Smooth muscle cell (in vitro differentiated cells): ENCODE data around the gene TRIO. TPM values are rescaled to one million over a fixed set of nuclear protein-coding genes. Genes with fewer than 3 reads are reported as not detected.
A peak's percentile ranks its signal among the peaks of the same experiment; 100 is the strongest.

ENCODE experiments used
- DNase-seq: peaks from one replicate; lab custom pipeline; 2025; ENCODE audit not compliant: unreplicated experiment; lab: John Stamatoyannopoulos, UW
- H2AFZ ChIP-seq: fragments of 200-600 bp; sonication (generic); 2 replicates; pipeline ENCODE4 v1.6.0; 2016; ENCODE audit warnings: antibody characterized with exemption, low read depth, mild to moderate bottlenecking
- H3F3A ChIP-seq: fragments of 200-600 bp; sonication (generic); 2 replicates; pipeline ENCODE4 v1.6.0; 2017; ENCODE audit warnings: antibody characterized with exemption, low read depth
- H3K27ac ChIP-seq: fragments of 200-600 bp; sonication (generic); 2 replicates; pipeline ENCODE4 v1.5.1; 2016; ENCODE audit warnings: low read depth, mild to moderate bottlenecking
- H3K27me3 ChIP-seq: fragments of 200-600 bp; sonication (generic); 2 replicates; pipeline ENCODE4 v1.6.1; 2016; ENCODE audit warnings: low read depth, mild to moderate bottlenecking
- H3K36me3 ChIP-seq: fragments of 200-600 bp; sonication (generic); 2 replicates; pipeline ENCODE4 v1.5.1; 2016; ENCODE audit warnings: low read depth
- H3K4me1 ChIP-seq: fragments of 200-600 bp; sonication (generic); 2 replicates; pipeline ENCODE4 v1.5.1; 2016; ENCODE audit warnings: low read depth
- H3K4me2 ChIP-seq: fragments of 200-600 bp; sonication (generic); 2 replicates; pipeline ENCODE4 v1.6.0; 2016; ENCODE audit warnings: mild to moderate bottlenecking
- H3K4me3 ChIP-seq: fragments of 200-600 bp; sonication (generic); 2 replicates; pipeline ENCODE4 v1.5.1; 2016; ENCODE audit warnings: mild to moderate bottlenecking
- H3K79me2 ChIP-seq: fragments of 200-600 bp; sonication (generic); 2 replicates; pipeline ENCODE4 v1.6.0; 2016; ENCODE audit warnings: low read depth, mild to moderate bottlenecking
- H3K9ac ChIP-seq: fragments of 200-600 bp; sonication (generic); 2 replicates; pipeline ENCODE4 v1.6.0; 2016; ENCODE audit warnings: low read depth
- H3K9me3 ChIP-seq: fragments of 200-600 bp; sonication (generic); replicated peaks from 2 replicates; pipeline ENCODE4 v1.5.1; 2016; ENCODE audit warnings: low read depth
- H4K20me1 ChIP-seq: fragments of 200-600 bp; sonication (generic); 2 replicates; pipeline ENCODE4 v1.6.0; 2016; ENCODE audit warnings: low read depth
- CTCF ChIP-seq: fragments of 200-600 bp; sonication (generic); IDR thresholded peaks from 2 replicates; pipeline ENCODE4 v1.5.1; 2017; ENCODE audit warnings: borderline replicate concordance, mild to moderate bottlenecking, antibody characterized with exemption; ENCODE audit not compliant: insufficient read depth, poor library complexity, severe bottlenecking
- WGBS: methylation state at CpG from one replicate; pipeline ENCODE4 v1.1.7; 2016; ENCODE audit warnings: low lambda C conversion rate; 5-methylcytosine and 5-hydroxymethylcytosine counted together
- polyA plus RNA-seq: library from polyadenylated mRNA; unstranded; fragments of >200 nt; fragmentation: Nextera tagmentation; extraction: Ambion mirVana; gene quantifications from 2 replicates; pipeline ENCODE4 v1.2.1, GENCODE V29; 2016
- total RNA-seq: library from RNA; depleted of rRNA; stranded (reverse); fragments of >200 nt; gene quantifications from 2 replicates; pipeline ENCODE4 v1.2.3, GENCODE V29; 2014

The TRIO gene
- total and polyA plus RNA-seq, 2 experiments from 2014 or later, result 10.2 to 118 TPM

DNA sequence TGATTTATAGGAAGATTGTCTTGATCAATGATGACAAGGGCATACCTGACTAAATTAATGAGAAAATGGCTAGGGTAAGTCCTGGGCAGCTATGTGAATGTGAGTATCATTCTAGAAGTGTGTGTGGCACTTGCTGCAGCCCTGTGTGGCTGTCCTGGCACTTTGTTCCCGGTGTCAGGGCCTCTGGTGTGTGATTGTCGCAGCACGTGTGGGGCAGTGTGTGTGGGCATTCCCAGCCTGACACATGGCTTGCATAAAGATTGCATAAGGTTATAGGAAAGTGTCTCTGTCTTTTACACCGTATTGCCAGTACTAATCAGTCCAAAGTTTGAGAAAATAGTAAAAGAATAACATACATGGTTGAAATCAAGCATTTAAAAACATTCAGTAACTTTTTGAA is 74.4 kb downstream of the TRIO start:
- peak overlapping the region; percentile 9 for H3K4me2 ChIP-seq
- no peak for TF ChIP-seq CTCF
- H3K27ac ChIP-seq, result peak overlapping the region; percentile 85
- H4K20me1 ChIP-seq, result peaks cover 96% of the 10 kb centered on the region
- DNase-seq, result no peak
- 38% methylated on average over 4 of the region's 4 CpGs for WGBS
- peaks cover 50% of the 10 kb centered on the region for H3K4me1 ChIP-seq
- H3F3A ChIP-seq, result no peaks in the 10 kb centered on the region
- no peak overlapping the region for H3K4me3 ChIP-seq
- H3K27me3 ChIP-seq, result no peaks in the 10 kb centered on the region
- H2AFZ ChIP-seq, result no peak overlapping the region
- peaks cover 100% of the 10 kb centered on the region for H3K79me2 ChIP-seq
- H3K9me3 ChIP-seq, result no peaks in the 10 kb centered on the region
- H3K9ac ChIP-seq, result peak overlapping the region; percentile 40
- no peaks in the 10 kb centered on the region for H3K36me3 ChIP-seq

DNA sequence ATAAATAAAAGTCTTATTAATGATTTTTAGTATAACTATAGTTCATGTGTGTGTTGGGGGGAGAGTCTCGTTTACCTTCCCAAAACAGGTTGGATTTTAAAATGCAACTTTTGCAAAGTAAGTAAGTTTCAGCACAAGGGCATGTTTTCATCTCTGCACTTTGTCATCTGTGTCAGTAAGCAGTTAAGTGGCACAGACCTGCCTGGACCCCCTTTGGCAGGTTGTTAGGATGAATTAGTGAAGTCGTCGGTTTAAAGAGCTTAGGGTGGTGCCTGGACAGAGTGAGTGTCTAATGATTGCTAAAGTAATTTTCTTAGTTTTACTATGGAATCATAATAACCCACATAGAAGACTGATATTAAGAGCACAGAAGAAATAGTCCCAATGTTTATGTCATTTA is 74.9 kb downstream of the TRIO start:
- DNase-seq, result no peak
- Histone ChIP-seq H3K4me1 (peaks cover 50% of the 10 kb centered on the region), H3F3A (no peaks in the 10 kb centered on the region), H3K27me3 (no peaks in the 10 kb centered on the region), H3K4me2 (no peak overlapping the region), H3K4me3 (no peak overlapping the region), H3K36me3 (no peaks in the 10 kb centered on the region), H4K20me1 (peaks cover 96% of the 10 kb centered on the region), H3K9me3 (no peaks in the 10 kb centered on the region), H2AFZ (no peak overlapping the region), H3K9ac (no peak overlapping the region), H3K27ac (peak overlapping the region; percentile 85), H3K79me2 (peaks cover 100% of the 10 kb centered on the region)
- TF ChIP-seq CTCF, result no peak
- 72% methylated on average over 3 of the region's 3 CpGs for WGBS

DNA sequence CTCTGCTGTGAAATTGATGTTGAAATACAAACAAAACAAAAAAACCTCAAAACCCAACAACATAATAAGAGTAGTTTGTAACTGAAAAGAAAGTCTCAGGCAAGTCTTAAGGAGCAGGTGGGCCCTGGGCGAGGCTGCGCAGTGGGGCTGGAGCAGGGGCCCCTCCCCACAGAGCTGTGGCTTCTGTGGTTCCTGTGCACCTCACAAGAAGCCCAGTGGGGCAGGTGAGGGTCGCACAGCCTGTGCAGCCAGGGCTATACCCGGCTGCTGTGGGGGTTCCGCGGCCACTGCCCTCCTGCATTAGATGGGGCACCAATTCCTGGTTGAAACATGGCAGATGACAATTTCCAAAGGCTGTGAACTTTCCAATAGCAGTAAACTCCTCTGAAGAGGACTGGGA is 75.3 kb downstream of the TRIO start:
- DNase-seq, result no peak
- Histone ChIP-seq H3K36me3 (no peaks in the 10 kb centered on the region), H3K4me3 (no peak overlapping the region), H3K9ac (no peak overlapping the region), H3K27ac (peak overlapping the region; percentile 85), H3F3A (no peaks in the 10 kb centered on the region), H4K20me1 (peaks cover 98% of the 10 kb centered on the region), H3K4me2 (peak overlapping the region; percentile 27), H3K9me3 (no peaks in the 10 kb centered on the region), H3K27me3 (no peaks in the 10 kb centered on the region), H2AFZ (no peak overlapping the region), H3K4me1 (peaks cover 47% of the 10 kb centered on the region), H3K79me2 (peaks cover 100% of the 10 kb centered on the region)
- WGBS, result 78% methylated on average over 6 of the region's 6 CpGs
- no peak for TF ChIP-seq CTCF

- no peak overlapping the region for H2AFZ ChIP-seq
- no peaks in the 10 kb centered on the region for H3F3A ChIP-seq
- TF ChIP-seq CTCF, result no peak
- H3K27me3 ChIP-seq, result no peaks in the 10 kb centered on the region
- no peaks in the 10 kb centered on the region for H3K36me3 ChIP-seq
- WGBS, result 83% methylated on average over 10 of the region's 10 CpGs
- H3K4me1 ChIP-seq, result peaks cover 45% of the 10 kb centered on the region
- no peaks in the 10 kb centered on the region for H3K9me3 ChIP-seq
- peak overlapping the region; percentile 85 for H3K27ac ChIP-seq
- H3K9ac ChIP-seq, result no peak overlapping the region
- H4K20me1 ChIP-seq, result peaks cover 98% of the 10 kb centered on the region
- H3K4me2 ChIP-seq, result peak overlapping the region; percentile 27
- no peak for DNase-seq
- H3K4me3 ChIP-seq, result no peak overlapping the region
- peaks cover 100% of the 10 kb centered on the region for H3K79me2 ChIP-seq
Measured at GRCh38 chr5:14218897-14219573, 75.9 kb downstream of the TRIO start.
